HG03571 (cell line): ENCODE data around the gene PCYT2.

Experiments
- ATAC-seq: cut with Tn5 transposase; IDR thresholded peaks from one replicate; pipeline ENCODE4 v1.9.1; 2021; ENCODE audit not compliant: unreplicated experiment

The PCYT2 gene

GRCh38 chr17:81927653-81928543 lies 16.7 kb upstream of the PCYT2 start, which contains the start of gene MAFG:
TSS of gene MAFG (minus strand) at chr17:81927735. CDS start at chr17:81923185, 4,550 bp downstream.
- ATAC-seq, result peak; percentile 46

GRCh38 chr17:81927152-81927652 lies 16.0 kb upstream of the PCYT2 start:
- no peak for ATAC-seq

- ATAC-seq, result no peak
Observed at GRCh38 chr17:81926451-81927151, 15.4 kb upstream of the PCYT2 start.

- ATAC-seq, result no peak
Observed at GRCh38 chr17:81925860-81926450, 14.8 kb upstream of the PCYT2 start.

GRCh38 chr17:81924557-81925532 lies 13.6 kb upstream of the PCYT2 start:
- no peak for ATAC-seq

- ATAC-seq, result no peak
Observed at GRCh38 chr17:81923302-81924260, 12.4 kb upstream of the PCYT2 start.

- ATAC-seq, result no peak
Observed at GRCh38 chr17:81922566-81923301, 11.5 kb upstream of the PCYT2 start.

GRCh38 chr17:81921996-81922565 lies 10.9 kb upstream of the PCYT2 start:
- no peak for ATAC-seq

- ATAC-seq, result no peak
Observed at GRCh38 chr17:81921537-81921862, 10.3 kb upstream of the PCYT2 start.

- ATAC-seq, result no peak
Observed at GRCh38 chr17:81920612-81921536, 9.7 kb upstream of the PCYT2 start.

GRCh38 chr17:81918832-81919545 lies 7.8 kb upstream of the PCYT2 start:
- no peak for ATAC-seq

- ATAC-seq, result peak; percentile 7
Observed at GRCh38 chr17:81918333-81918669, 7.1 kb upstream of the PCYT2 start.

GRCh38 chr17:81917565-81918332 lies 6.5 kb upstream of the PCYT2 start, which contains the start of gene SIRT7:
TSS of gene SIRT7 (minus strand) at chr17:81918176. CDS start at chr17:81918131, 45 bp downstream.
- ATAC-seq, result peak; percentile 54

- ATAC-seq, result no peak
Observed at GRCh38 chr17:81916234-81917001, 5.2 kb upstream of the PCYT2 start.

GRCh38 chr17:81915331-81915730 lies 4.1 kb upstream of the PCYT2 start:
- ATAC-seq, result no peak
